CD1c-positive myeloid dendritic cell (primary cell): Measurements from ENCODE around the gene SMG5.

Experiments
- DNase-seq: peaks from one replicate; pipeline ENCODE4 v3.0.0-alpha.2; 2016; ENCODE audit errors: extremely low spot score

The SMG5 gene

DNA sequence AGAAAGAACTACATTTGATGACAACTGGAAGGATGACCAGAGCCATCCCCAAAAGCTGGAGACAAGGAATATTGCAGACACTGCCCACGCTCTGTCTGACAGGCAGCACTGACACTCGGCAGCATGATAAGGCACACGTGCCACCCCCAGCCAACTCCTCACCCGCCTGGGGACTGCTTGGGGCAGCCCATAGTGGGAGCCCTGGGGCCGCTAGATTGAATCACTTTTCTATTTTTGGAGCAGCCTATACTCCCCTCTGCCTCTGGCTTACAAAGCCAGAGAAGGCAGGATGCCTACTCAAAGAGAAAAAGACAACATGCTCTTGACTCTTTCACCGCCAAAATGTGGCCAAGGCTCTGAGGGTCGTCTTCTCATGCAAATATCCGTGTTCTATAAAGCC is 1.3 kb downstream of the SMG5 start:
- DNase-seq: peak; percentile 68

DNA sequence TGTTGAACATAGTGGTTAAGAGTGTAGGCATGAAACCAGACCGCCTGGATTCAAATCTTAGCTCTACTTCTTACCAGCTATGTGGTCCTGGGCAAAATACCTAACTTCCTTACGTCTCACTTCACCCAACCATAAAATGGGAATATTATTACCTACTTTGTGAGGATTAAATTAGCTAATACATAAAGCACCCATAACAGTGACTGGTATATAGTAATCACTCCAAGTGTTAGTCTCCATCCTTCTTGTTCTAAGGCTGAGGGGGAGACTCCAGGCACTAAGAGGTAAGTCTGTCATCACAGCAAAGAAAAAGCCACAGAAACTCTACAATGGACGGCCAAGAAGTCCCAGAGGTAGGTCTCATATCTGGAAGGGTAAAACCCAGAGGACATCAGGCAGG is 2.8 kb downstream of the SMG5 start:
- no peak for DNase-seq

DNA sequence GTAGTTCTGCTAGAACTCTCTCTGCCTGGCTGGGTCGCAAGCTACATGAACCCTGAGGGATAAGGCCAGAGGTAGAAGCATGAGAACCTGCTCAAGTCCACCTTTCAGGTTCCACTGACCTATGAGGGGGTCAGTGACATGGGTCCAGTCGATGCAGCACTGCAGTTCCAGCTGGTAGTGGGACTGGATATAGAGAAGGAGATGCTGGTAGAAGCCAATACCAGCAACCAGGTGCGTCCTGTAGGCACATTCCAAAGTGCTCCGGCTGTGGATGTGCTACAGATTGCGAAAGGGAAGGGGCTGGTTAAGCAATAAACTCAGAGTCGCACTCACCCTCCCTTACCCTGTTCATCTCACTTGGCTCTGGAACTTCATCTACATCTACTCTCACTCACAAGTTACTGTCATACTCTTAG is 5.7 kb downstream of the SMG5 start:
- DNase-seq: peak; percentile 10

DNA sequence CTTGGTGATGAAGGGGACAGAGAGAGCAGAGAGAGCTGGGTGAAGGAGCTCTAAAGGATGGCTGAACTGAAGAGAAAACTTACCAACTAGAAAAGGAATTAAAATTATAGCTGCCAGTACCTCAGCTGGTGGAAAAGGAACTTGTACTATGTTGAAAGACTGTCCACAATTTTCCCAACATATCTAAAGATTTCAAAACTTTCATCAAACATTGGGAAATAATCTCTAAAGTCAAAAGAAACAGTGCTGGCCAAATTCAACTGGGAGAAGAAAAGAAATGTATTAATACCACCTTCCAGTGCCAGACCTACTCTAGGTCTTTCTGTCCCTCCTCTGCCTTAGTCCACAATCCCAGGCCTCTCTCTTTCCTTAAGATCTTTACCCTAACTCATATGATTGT is 6.1 kb downstream of the SMG5 start:
- peak; percentile 47 for DNase-seq

DNA sequence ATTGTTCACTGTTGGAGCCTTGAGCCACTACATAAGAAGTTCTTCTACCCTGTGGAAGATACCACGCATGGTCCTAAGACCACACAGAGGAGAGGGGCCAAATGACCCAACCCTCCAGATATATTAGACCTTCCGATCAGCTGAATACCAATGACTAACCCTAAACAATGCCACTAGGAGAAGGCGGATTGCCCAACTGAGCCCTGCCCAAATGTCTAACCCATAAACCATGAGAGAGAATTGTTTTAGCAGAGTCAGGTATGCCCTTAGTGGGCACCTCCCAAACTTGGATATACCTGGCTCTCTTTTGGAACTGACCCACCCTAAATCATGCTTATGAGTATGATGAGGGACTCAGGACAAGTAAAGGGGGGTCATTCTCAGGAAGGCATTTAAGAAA is 12.3 kb downstream of the SMG5 start:
- DNase-seq: no peak

DNA sequence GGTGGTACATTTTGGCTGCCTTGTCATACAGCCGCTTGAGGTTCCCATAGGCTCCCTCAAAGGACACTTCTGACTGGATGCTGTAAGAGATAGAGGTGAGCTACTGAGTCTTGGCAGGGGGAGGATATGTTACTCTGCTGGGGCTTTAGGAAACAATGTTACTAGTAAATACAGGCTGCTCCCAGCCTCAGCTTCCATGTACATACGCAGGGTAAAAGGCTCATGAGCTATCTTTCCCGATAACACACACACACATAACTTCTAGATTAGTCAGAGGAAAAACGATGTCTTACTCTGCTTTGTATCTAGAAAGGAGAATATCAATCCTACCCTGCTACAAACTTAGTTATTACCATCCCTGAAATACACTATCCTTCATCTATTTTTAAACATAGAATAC is 14.3 kb downstream of the SMG5 start:
- no peak for DNase-seq

DNA sequence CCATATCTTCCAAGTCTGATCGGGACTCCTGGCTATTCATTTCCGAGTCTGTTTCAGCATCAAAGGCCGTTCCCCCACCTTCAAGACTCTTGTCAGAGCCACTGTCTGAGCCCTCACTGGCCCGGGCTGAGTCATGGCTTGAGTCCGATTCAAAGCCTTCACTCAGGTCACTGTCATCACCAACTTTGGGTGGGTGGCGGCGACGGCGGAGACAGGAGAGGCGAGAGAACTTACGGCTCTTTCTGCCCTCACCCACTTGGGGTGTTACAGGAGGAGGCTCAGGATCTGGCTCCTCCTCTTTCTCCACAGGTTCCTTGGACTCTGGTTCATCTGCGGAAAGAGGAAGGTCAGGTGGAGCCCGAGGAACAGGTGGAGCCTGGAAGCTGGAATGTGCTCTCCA is 16.6 kb downstream of the SMG5 start:
- no peak for DNase-seq

DNA sequence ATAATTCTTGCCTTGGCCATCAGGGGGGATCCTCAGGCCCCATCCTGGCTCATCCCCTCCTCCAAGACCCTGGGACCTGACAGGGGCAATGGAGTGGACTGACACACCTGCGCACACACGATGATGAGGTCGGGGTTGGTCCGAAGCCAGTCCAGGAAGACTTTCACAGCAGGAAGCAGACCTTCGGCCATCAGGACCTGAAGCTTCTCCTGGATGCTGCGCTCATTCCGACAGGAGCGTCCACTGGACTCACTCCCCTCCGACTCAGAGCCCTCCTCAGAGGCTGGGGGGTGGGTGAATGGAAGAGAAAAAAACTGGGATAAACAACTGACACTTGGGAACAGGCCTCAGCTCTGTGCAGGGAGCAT is 19.4 kb downstream of the SMG5 start:
- DNase-seq: no peak

DNA sequence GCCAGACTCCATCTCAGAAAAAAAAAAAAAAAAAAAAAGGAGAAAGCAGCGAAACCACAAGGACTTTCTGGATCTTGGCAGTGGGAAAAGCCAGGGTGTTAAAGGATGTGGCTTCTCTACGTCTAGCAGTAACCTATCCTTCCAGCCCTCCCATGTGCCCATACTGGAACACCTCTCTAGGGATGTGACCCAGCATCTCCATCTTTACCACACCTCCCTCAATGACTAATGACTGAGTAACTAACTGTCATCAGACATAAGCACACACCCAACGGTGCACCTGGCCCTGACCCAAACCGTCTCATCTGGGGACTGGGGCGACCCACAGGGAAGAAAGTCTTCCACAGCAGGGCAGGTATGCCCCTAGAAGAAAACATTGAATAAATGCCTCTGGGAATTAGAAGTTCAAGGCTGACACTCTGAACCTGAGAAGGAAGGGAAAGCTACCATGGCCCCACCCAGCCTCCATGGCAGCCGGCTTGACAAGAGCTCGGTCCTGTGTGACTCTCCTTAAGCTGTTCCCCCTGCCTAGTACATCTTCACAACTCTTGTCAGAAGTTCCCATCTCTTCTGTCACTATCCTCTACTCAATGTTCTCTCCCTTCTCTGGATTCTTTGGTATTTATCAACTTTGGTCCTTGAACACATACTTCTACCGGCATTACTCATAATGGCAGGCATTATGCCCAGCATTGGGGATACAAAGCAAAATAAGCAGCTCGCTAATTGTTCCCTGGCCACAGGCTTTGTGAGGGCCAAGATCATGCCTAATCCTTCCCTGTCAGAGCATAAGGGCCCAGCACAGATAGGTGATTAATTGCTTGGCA is 20.0 kb downstream of the SMG5 start:
- DNase-seq: no peak

DNA sequence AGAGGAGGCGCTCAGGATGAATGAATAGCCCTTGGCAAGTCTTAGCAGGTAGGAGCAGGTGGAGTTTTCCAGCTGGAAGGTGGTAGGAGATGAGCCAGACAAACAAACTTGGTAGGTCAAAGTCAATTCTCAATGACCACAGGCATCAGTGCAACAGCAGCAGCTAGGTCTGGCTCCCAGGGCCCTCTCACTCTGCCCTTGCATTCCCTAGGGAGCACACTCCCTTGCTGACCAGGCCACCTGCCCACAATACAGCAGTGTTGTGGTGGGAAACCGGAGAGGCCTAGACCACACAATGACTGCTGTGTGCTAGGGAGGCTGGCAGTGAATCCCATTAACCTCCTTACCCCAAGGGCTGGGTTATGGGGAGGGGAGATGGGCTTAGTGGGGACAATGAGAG is 21.7 kb downstream of the SMG5 start:
- no peak for DNase-seq

DNA sequence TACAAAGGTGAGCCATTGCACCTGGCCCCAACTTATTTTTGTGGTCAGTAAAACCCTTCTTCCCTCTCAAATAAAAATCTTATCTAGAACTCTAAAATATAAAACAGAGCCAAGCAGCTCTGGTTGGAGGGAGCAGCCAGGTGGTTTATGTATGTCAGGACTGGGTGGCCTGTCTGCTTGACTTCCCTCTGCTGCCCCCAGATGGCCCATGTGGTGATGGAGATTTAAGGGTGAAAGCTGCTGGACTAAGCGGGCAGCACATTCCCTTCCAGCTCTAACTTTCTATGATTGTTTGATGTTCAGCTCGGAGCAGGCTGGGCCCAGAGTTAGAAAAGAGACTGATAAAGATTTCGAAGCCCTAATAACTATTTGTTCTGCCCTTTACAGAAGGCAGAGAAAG is 22.8 kb downstream of the SMG5 start:
- DNase-seq: no peak

DNA sequence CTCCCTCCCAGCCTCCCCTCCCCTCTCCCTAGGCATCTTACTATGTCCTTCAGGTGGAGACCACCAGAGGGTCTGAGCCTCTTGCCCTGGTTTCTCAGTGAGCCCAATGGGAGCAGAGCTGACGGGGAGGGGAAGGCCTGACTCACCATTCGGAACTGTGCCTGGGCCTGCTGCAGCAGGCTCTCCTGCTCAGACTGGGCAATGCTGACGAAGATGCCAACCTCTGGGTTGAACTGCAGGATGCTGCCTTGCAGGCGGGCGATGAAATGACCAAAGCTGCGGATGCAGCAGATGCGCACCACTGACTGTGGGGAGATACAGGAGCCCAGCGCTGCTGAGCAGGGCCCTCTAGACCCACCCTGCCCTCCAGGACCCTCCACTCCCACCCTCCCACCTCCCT is 23.8 kb downstream of the SMG5 start:
- DNase-seq: no peak

DNA sequence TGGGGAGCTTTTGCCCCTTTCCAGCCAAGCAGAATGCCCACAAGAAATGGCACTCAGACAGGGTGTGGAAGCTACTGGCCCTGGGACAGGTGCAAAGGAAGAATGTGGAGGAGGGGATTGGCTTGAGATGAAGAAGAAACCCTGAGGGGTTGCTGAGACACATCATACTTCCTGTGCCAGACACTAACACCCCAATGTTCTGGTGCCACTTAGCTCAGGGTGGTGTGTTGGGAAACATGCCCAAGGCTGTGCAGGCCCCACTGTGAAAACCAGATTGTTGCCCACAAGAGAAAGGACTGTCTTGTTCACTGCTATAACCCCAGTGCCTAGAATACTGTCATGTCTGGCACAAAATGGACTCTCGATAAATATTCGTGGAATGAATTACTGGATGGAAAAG is 24.9 kb downstream of the SMG5 start:
- DNase-seq: no peak

DNA sequence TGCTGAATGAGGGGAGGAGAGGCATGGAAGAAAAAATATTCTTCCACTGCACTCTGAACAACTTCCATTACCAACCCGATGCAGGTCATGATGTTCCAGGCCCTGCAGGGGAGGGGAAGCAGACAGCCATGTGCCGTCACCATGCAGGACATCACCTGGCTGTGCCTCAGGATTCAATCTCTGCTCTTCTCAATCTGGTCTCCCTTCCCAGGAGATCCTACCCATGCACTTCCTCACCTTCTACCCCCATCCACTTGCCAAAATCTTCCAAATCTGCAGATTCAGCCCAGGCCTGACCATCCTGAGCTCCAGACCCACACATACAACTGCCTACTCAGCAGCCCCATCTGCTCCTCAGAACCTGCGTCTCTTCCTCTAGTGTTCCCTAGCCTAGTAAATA is 29.0 kb downstream of the SMG5 start:
- DNase-seq: no peak

DNA sequence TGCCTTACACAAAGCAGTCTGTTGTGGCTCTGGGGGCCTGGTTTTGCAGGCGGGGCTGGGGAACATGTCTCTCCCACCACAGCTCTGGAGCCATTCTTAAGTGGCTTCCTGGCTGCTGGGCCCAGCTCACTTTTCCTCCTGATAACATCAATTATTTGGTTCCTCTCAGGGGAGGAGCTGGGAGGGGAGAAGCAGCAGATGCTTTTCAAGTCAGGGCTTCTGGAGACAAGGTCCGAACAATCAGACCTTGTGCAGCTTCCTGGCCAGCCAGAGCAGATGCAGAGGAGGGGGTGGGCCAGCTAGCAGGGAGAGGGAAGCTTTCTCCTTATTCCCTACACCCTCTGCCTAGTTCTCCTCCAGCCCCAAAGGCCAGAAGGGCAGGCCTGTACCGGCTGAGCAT is 31.1 kb downstream of the SMG5 start:
- no peak for DNase-seq

DNA sequence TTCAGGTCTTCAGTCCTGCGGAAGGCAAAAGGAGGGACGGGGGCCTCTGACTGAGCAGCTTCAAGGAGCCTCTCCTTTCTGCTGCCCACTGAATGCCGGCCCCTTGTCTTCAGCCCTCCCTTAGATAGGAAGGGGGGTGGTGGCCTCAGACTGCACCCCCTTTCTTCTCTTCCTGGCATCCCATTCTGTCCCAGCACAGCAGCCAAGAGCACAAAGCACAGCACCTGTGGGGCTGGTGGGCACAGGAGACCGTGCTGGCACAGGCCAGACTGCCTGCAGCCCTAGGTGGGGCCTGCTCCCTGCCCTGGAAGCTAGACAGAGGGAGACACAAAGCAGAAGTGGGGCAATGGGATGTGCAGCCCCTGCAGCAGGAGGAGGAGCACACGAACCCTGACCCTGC is 33.0 kb downstream of the SMG5 start:
- no peak for DNase-seq

DNA sequence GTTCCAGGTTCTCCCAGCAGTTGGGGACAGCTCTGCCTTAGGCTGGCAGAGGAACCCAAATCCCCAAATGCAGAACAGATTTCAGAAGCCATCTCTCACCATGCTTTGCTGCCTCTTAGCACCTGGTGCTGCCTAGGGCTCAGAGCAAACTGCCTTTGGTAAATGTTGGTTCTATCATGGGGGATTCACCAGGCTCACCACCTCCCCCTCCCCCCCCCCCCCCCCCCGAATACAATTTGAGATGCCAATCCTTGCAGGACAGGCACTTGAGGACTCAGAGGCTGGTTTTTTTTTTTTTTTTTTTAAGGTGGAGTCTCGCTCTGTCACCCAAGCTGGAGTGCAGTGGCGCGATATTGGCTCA is 34.3 kb downstream of the SMG5 start:
- no peak for DNase-seq

DNA sequence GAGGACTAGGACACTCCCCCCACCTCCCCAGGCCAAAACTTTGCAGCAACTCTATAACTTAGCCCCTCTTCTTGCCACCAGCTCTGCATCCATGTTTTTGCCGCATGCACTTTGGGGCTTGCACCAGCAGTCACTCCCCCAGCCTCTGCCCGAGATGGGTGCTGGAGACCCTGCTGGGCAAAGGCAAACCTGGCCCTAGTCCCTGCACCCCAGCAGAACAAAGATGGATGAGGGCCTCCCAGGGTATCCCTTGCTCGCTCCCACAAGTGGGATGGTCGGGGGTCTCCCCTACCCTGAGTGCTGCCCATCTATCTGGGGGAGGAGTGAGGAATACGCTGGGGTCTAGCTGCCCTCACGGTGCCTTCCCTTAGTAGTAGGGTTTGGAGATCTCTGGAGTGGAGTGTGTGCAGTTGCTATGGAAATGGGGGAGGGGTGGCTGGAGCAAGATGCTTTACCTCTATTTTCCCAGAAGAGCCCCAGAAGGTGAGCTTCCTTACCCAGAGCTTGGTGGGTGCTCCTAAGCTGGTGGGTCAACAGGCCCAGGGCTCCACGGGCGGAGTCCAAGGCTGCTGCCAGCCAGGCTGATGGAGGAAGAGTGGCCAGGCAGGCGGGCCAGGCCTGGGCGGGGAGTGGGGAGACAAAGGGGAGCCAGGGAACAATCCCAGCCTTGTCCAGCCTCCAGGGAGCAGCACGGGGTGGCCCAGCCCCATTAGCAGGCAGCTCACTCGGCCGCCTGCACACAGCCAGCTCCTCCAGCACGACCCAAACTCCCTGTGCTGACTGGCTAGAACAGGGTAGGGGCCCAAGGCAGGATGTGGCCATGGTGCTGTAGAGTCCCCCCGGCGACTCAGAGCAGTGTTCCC is 34.9 kb downstream of the SMG5 start, which contains the start of gene PAQR6:
PAQR6 (minus strand) TSS at position 597 of the 863 bp plus-strand sequence. CDS start 1,325 bp downstream, outside the sequence.
- no peak for DNase-seq

DNA sequence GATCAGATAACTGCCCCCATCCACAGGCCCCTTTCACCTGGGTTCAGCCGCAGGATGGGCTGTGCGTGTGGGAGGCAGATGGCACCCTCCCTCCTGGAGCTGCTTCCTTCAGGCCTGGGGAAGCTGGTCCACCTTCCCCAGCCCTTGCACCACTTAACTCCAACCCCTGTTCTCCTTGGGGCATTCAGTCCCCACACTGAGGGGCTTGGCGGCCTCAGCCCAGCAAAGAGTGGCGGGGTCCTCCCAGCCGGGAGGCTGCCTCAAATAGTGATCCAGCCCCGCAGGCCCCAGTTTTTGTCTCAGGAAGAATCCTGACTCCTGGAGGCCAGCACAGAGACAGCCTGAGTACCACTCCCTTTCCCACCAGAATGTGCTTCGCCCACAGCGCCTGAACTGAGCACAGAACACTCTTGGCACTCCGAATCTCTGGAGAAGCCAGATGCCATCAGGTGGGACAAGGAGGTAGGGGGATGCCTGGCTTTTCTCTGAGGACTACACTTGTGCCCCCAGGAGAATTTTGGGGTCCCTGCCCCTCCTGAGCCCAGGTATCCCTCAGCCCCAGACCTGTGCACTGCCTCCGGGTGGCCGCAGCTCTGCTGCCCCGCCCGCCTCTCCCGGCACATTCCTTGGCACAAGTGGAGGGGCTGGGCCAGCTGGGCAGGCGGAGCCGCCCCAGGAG is 35.7 kb downstream of the SMG5 start:
- no peak for DNase-seq

DNA sequence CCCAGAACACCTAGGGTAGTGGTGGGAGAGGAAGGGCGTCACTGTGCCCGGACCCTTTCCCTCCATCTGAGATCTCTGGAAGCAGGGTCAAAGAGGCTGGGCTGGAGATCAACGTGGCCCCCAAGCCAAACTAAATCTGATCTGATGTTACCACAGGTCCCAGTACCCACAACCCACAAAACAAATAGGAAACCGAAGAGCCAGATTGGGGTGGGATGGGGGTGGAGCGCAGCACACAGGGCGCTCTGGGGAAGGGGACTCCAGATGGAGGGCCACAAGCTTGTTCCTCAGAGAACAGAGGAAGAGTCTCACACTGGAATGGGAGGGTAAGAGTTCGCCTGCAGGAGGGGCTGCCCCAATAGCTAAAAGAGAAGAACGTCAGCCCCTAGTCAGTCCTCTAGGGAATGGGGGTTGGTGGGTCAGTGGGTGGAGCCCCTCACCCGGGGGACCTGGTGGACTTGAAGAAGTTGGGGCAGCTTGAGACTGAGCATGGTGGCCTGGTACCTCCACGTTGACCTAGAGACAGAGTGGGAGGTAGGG is 36.3 kb downstream of the SMG5 start:
- no peak for DNase-seq

DNA sequence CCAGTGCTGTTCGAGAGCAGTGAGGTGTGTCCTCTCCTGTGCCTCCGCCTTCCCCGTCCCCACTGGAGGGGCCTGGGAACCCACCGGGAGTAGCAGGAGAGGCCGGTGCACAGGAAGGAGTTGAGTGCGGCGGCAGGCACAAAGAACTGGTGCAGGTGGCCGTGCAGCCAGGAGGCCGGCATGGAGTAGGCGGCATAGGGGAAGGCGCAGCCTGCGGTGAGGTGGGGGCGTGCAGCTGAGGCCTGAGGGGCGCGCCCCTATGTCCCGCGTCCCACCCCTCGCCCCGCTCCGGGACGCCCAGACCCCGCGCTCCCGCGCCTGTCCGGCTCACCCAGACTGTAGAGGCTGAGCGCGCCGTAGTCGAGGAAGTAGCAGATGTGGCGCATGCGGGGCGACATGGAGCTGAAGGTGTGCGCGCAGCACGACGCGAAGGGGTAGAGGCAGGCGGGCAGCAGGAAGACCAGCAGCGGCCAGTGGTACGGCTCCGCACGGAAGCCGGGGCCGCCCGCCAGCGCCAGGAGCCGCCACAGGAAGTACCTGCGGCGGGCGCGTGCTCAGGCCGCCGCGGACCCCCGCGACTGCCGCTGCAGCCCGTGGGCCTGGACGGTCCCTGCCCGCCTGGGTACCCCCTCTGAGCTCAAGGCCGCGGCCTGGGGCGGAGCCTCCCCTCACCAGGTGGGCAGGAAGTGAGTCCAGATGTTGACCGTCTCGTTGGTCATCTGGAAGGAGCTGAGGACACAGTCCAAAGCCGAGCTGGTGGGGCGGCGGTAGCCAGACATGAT is 37.0 kb downstream of the SMG5 start:
- peak; percentile 28 for DNase-seq

DNA sequence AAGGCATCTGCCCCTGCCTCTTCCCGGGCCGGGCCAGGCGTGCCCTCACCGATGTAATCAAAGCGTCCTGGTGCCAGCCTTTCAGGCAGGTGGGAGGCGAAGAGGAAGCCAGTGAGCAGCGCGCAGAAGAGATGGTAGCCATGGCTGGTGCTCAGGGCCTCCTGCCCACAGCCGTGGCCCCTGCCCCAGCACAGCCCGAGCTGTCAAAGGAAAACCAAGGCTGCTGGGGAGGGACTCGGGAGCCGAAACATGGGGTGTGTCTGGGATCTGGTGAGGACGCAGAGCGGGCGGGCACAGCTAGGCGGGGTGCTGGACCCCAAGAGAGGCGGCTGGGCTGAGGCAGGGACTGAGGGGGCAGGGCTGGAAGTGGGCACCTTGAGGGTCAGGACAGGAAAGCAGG is 37.9 kb downstream of the SMG5 start:
- no peak for DNase-seq
